K562 (cell line): ENCODE data around the gene PPFIA1. TPM values are rescaled to one million over a fixed set of nuclear protein-coding genes. Genes with fewer than 3 reads are reported as not detected.
A peak's percentile ranks its signal among the peaks of the same experiment; 100 is the strongest.

Experiments
- ATF4 ChIP-seq: fragments of 450-650 bp; formaldehyde crosslinking; IDR thresholded peaks from 2 replicates; pipeline ENCODE4 v1.4.0; 2022; ENCODE audit warnings: mild to moderate bottlenecking, moderate library complexity
- ATF7 ChIP-seq: fragments of 450-650 bp; IDR thresholded peaks from 2 replicates; pipeline ENCODE4 v1.7.1; 2014; ENCODE audit warnings: mild to moderate bottlenecking, moderate library complexity
- BCL6 ChIP-seq: fragments of 250-450 bp; sonication (Bioruptor Pico); IDR thresholded peaks from 2 replicates; pipeline ENCODE4 v1.4.0; 2020
- CBFA2T2 ChIP-seq: fragments of 450-650 bp; conservative IDR thresholded peaks from 2 replicates; pipeline ENCODE4 v1.6.1; 2017; ENCODE audit warnings: mild to moderate bottlenecking
- DPF2 ChIP-seq: fragments of 450-650 bp; IDR thresholded peaks from 2 replicates; pipeline ENCODE4 v1.6.1; 2016
- EP300 ChIP-seq: IDR thresholded peaks from 2 replicates; pipeline ENCODE4 v1.6.1; 2012; ENCODE audit warnings: low read length, improper control_type of control experiment
- ETV6 ChIP-seq, 3 experiments: fragments of 150-350 bp in 1 of 3; sonication (generic) in 1 of 3; formaldehyde crosslinking in 1 of 3; IDR thresholded peaks; 2 replicates each; pipeline versions ENCODE4 v1.6.1 to v1.8.0; 2014 to 2022; ENCODE audit warnings: borderline replicate concordance in 2 of 3, low read depth in 2 of 3, antibody characterized with exemption in 1 of 3, low read length in 1 of 3, mild to moderate bottlenecking in 1 of 3, missing genetic modification reagents in 1 of 3
- FOSL1 ChIP-seq: fragments of 200-800 bp; sonication (Bioruptor generic); conservative IDR thresholded peaks from 2 replicates; pipeline ENCODE4 v1.6.1; 2016; ENCODE audit warnings: missing genetic modification characterization, missing compliant biosample characterization
- HIVEP1 ChIP-seq: fragments of 250-450 bp; sonication (Bioruptor Pico); IDR thresholded peaks from 2 replicates; pipeline ENCODE4 v1.4.0; 2020; ENCODE audit warnings: mild to moderate bottlenecking
- HMGXB4 ChIP-seq: sonication (generic); formaldehyde crosslinking; IDR thresholded peaks from 2 replicates; pipeline ENCODE4 v1.8.1; 2023; ENCODE audit warnings: mild to moderate bottlenecking, missing genetic modification reagents
- HOXB6 ChIP-seq: fragments of 250-450 bp; sonication (Bioruptor Pico); IDR thresholded peaks from 2 replicates; pipeline ENCODE4 v1.5.1; 2022; ENCODE audit warnings: mild to moderate bottlenecking, borderline replicate concordance
- L3MBTL2 ChIP-seq: fragments of 450-650 bp; IDR thresholded peaks from 2 replicates; pipeline ENCODE4 v1.6.1; 2016; ENCODE audit warnings: mild to moderate bottlenecking, moderate library complexity
- MTF1 ChIP-seq: fragments of 250-450 bp; sonication (Bioruptor Pico); IDR thresholded peaks from 2 replicates; pipeline ENCODE4 v1.9.0; 2021; ENCODE audit warnings: moderate library complexity, mild to moderate bottlenecking, inconsistent platforms, borderline replicate concordance
- NFE2 ChIP-seq: IDR thresholded peaks from 2 replicates; pipeline ENCODE4 v1.6.1; 2014; ENCODE audit warnings: antibody characterized with exemption, low read depth
- NFYB ChIP-seq: IDR thresholded peaks from 2 replicates; pipeline ENCODE4 v1.6.1; 2011; ENCODE audit warnings: mild to moderate bottlenecking, moderate library complexity; ENCODE audit not compliant: insufficient read length; ENCODE audit errors: extremely low read depth
- OTX1 ChIP-seq: fragments of 450-650 bp; formaldehyde crosslinking; IDR thresholded peaks from 2 replicates; pipeline ENCODE4 v1.4.0; 2022; ENCODE audit warnings: mild to moderate bottlenecking
- RBM15 ChIP-seq: fragments of 200-400 bp; formaldehyde crosslinking; IDR thresholded peaks from 2 replicates; pipeline ENCODE4 v1.6.1; 2018; ENCODE audit warnings: mild to moderate bottlenecking, low read length, moderate library complexity; ENCODE audit not compliant: insufficient read depth
- SMARCA4 ChIP-seq: fragments of 450-650 bp; IDR thresholded peaks from 2 replicates; pipeline ENCODE4 v1.6.1; 2016
- STAT5A ChIP-seq: IDR thresholded peaks from 2 replicates; pipeline ENCODE4 v1.6.1; 2012; ENCODE audit warnings: low read length, inconsistent platforms, borderline replicate concordance
- TEAD4 ChIP-seq, 2 experiments: sonication (generic) in 1 of 2; formaldehyde crosslinking in 1 of 2; IDR thresholded peaks; 2 replicates each; pipeline versions ENCODE4 v1.6.1 to v1.8.0; 2012 to 2022; ENCODE audit warnings: borderline replicate concordance in 1 of 2, inconsistent platforms in 1 of 2, low read length in 1 of 2, mild to moderate bottlenecking in 1 of 2, missing genetic modification reagents in 1 of 2
- TGIF2 ChIP-seq: sonication (generic); formaldehyde crosslinking; IDR thresholded peaks from 2 replicates; pipeline ENCODE4 v1.8.1; 2022; ENCODE audit warnings: mild to moderate bottlenecking, missing genetic modification reagents, moderate library complexity
- THRAP3 ChIP-seq: fragments of 450-650 bp; IDR thresholded peaks from 2 replicates; pipeline ENCODE4 v1.6.1; 2016; ENCODE audit warnings: mild to moderate bottlenecking, inconsistent platforms, borderline replicate concordance
- WHSC1 ChIP-seq: IDR thresholded peaks from one replicate; pipeline ENCODE4 v1.6.1; 2012; ENCODE audit warnings: low read length, control low read depth, inconsistent platforms
- ZBTB17 ChIP-seq: fragments of 450-650 bp; formaldehyde crosslinking; IDR thresholded peaks from 2 replicates; pipeline ENCODE4 v1.4.0; 2020; ENCODE audit warnings: mild to moderate bottlenecking
- ZNF408 ChIP-seq: fragments of 250-450 bp; sonication (Bioruptor Pico); IDR thresholded peaks from 2 replicates; pipeline ENCODE4 v1.4.0; 2020; ENCODE audit warnings: low read depth, mild to moderate bottlenecking, moderate library complexity
- polyA plus RNA-seq, 8 experiments: library from polyadenylated mRNA; depleted of rRNA in 4 of 8; stranded (reverse) in 5 of 8; unstranded in 3 of 8; fragments of >200 nt; fragmentation: Nextera tagmentation in 2 of 8; fragmentation: Illumina TruSeq in 1 of 8; extraction: Ambion mirVana in 2 of 8; extraction: Trizol in 1 of 8; gene quantifications; 2 replicates each; pipeline versions ENCODE4 v1.2.1 to v1.2.3, GENCODE V29; 2011 to 2014; ENCODE audit warnings: inconsistent platforms in 1 of 8, missing spikeins in 1 of 8
- total RNA-seq, 7 experiments: library from RNA; depleted of rRNA in 6 of 7; stranded (reverse); fragments of >200 nt in 6 of 7; fragmentation: Illumina TruSeq in 2 of 7; extraction: Trizol in 2 of 7; gene quantifications; 2 replicates each; pipeline versions ENCODE4 v1.2.1 to v1.2.3, GENCODE V29; 2011 to 2021; ENCODE audit warnings: low replicate concordance in 1 of 7
- TF ChIP-seq, protein P1 (sequence below), 3 experiments: fragments of 200-800 bp in 1 of 3; sonication (Bioruptor generic) in 1 of 3; sonication (generic) in 1 of 3; formaldehyde crosslinking in 1 of 3; IDR thresholded peaks; 2 replicates each; pipeline versions ENCODE4 v1.6.1 to v1.8.0; 2016 to 2022; ENCODE audit warnings: mild to moderate bottlenecking in 2 of 3, missing compliant biosample characterization in 2 of 3, missing genetic modification characterization in 2 of 3, missing genetic modification reagents in 1 of 3

The PPFIA1 gene
- total and polyA plus RNA-seq, 9 of the 15 experiments (the other 6 are each of a cell fraction or from before 2014, with no cell fraction given) = 9.9 to 41.5 (median 28.5) TPM

GRCh38 chr11:70335511-70335910 lies 65.0 kb downstream of the PPFIA1 start (continued):
- peak; percentile 71 for TF ChIP-seq TEAD4 (IDR thresholded peaks at IDR 0.05; ENCODE audit: low read length)
- no peak for TF ChIP-seq TEAD4 (CRISPR knock-in tag; IDR thresholded peaks at IDR 0.05; ENCODE audit: borderline replicate concordance)
- no peak for TF ChIP-seq HOXB6 (CRISPR knock-in tag)
- no peak for TF ChIP-seq RBM15
- TF ChIP-seq L3MBTL2 = peak; percentile 62
- TF ChIP-seq EP300 = peak; percentile 41; the same call in 1 of the 2 replicates
- no peak for TF ChIP-seq ZNF408 (CRISPR knock-in tag)
- no peak for TF ChIP-seq TGIF2 (CRISPR knock-in tag)
- TF ChIP-seq STAT5A = 0 out of 2 replicates have a peak, but pooled peaks have one; percentile 11
- no peak for TF ChIP-seq ETV6 (IDR thresholded peaks at IDR 0.05; ENCODE audit: borderline replicate concordance in 1 of 2, low read depth in 2 of 2, low read length in 1 of 2)
- no peak for TF ChIP-seq ETV6 (CRISPR knock-in tag; IDR thresholded peaks at IDR 0.05; ENCODE audit: borderline replicate concordance)
- no peak for TF ChIP-seq ZBTB17 (CRISPR knock-in tag)
- TF ChIP-seq ATF7 = 0 out of 2 replicates have a peak, but pooled peaks have one; percentile 19
- peak; percentile 69 for TF ChIP-seq CBFA2T2
- no peak for TF ChIP-seq NFYB
- no peak for TF ChIP-seq HIVEP1 (CRISPR knock-in tag)
- TF ChIP-seq HMGXB4 (CRISPR knock-in tag) = no peak
- no peak for TF ChIP-seq WHSC1
- no peak for TF ChIP-seq OTX1 (CRISPR knock-in tag)
- TF ChIP-seq THRAP3 = no peak
- TF ChIP-seq SMARCA4 = peak; percentile 72; the same call in 1 of the 2 replicates
- TF ChIP-seq, protein P1, sequence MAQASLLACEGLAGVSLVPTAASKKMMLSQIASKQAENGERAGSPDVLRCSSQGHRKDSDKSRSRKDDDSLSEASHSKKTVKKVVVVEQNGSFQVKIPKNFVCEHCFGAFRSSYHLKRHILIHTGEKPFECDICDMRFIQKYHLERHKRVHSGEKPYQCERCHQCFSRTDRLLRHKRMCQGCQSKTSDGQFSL (CRISPR knock-in tag; IDR thresholded peaks at IDR 0.05) = no peak
- TF ChIP-seq, protein P1 (tag; IDR thresholded peaks at IDR 0.05) = no peak
- no peak for TF ChIP-seq BCL6 (CRISPR knock-in tag)
- peak; percentile 48 for TF ChIP-seq FOSL1 (tag)
- TF ChIP-seq ATF4 = no peak
- TF ChIP-seq MTF1 (CRISPR knock-in tag) = no peak
- no peak for TF ChIP-seq NFE2
- peak; percentile 75 for TF ChIP-seq DPF2
